Esophagus muscularis mucosa (tissue), 4 donors: ENCODE data around the gene LZTS2. TPM values are rescaled to one million over a fixed set of nuclear protein-coding genes. Genes with fewer than 3 reads are reported as not detected.

Source experiments
- DNase-seq: peaks from one replicate; pipeline ENCODE4 v3.0.0-alpha.2; 2017; ENCODE audit errors: extremely low spot score
- H3K27ac ChIP-seq, 4 donors: fragments of 200-600 bp; sonication (generic); replicated peaks in 1 of 4; 1 replicate in 3 of 4; 2 replicates in 1 of 4; pipeline ENCODE4 v1.5.1; 2016 to 2019; ENCODE audit warnings: mild to moderate bottlenecking in 1 of 4
- H3K27me3 ChIP-seq, 4 donors: fragments of 200-600 bp; sonication (generic); one replicate each; pipeline versions ENCODE4 v1.5.1 to v1.6.0; 2016 to 2019
- H3K36me3 ChIP-seq, 4 donors: fragments of 200-600 bp; sonication (generic); one replicate each; pipeline ENCODE4 v1.5.1; 2016 to 2019
- H3K4me1 ChIP-seq, 4 donors: fragments of 200-600 bp; sonication (generic); one replicate each; pipeline ENCODE4 v1.5.1; 2016 to 2019
- H3K4me3 ChIP-seq, 4 donors: fragments of 200-600 bp; sonication (generic); 1 replicate in 2 of 4; 2 replicates in 2 of 4; pipeline ENCODE4 v1.5.1; 2016 to 2019; ENCODE audit warnings: mild to moderate bottlenecking in 4 of 4, moderate library complexity in 1 of 4
- H3K9me3 ChIP-seq, 4 donors: fragments of 200-600 bp; sonication (generic); 1 replicate in 3 of 4; 2 replicates in 1 of 4; pipeline ENCODE4 v1.5.1; 2016 to 2019
- CTCF ChIP-seq, 3 experiments: fragments of 200-600 bp in 2 of 3; fragments of 450-650 bp in 1 of 3; sonication (generic) in 2 of 3; IDR thresholded peaks; one replicate each; pipeline ENCODE4 v1.5.1; 2017 to 2019; ENCODE audit warnings: antibody characterized with exemption in 3 of 3, mild to moderate bottlenecking in 2 of 3, moderate library complexity in 1 of 3
- EP300 ChIP-seq: sonication (generic); formaldehyde crosslinking; IDR thresholded peaks from one replicate; pipeline ENCODE4 v1.6.1; 2017; ENCODE audit warnings: antibody characterized with exemption
- POLR2A ChIP-seq: fragments of 450-650 bp; IDR thresholded peaks from one replicate; pipeline ENCODE4 v1.6.1; 2017; ENCODE audit warnings: antibody characterized with exemption, moderate library complexity, mild to moderate bottlenecking, low read depth
- POLR2AphosphoS5 ChIP-seq, 2 donors: sonication (generic); formaldehyde crosslinking; IDR thresholded peaks; one replicate each; pipeline ENCODE4 v1.6.1; 2017; ENCODE audit warnings: antibody characterized with exemption in 2 of 2
- whole genome bisulfite sequencing: methylation state at CpG from one replicate; pipeline ENCODE4 v1.1.5; 2018; 5-methylcytosine and 5-hydroxymethylcytosine counted together
- intact Hi-C: fragments of 100-400 bp; cut with DNase I; formaldehyde crosslinking; loops from one replicate; pipeline ENCODE4 v1.15.1; 2023
- total RNA-seq, 4 donors: library from RNA; depleted of rRNA; stranded (reverse); fragments of >200 nt; gene quantifications; one replicate each; pipeline versions ENCODE4 v1.1.0 to v1.2.1, GENCODE V29; 2016

LZTS2 gene
- total RNA-seq, 4 donors from 2014 or later, result 90.5 to 209 (median 162) TPM

- no peaks in the 10 kb centered on the region for H3K9me3 ChIP-seq
- intact Hi-C loops, result loop anchor here (10.0 kb wide), 1 partner anchor 49 kb away; no protein-coding TSS in a partner anchor
- 62% methylated on average over 5 of the region's 5 CpGs for WGBS
- H3K27ac ChIP-seq, result no peak overlapping the region
- peaks cover 7 to 25% (median 19%) of the 10 kb centered on the region in 4 donors for H3K4me1 ChIP-seq
- no peak overlapping the region for H3K4me3 ChIP-seq
- TF ChIP-seq CTCF (IDR thresholded peaks at IDR 0.05) (no peak), EP300 (no peak), POLR2AphosphoS5 (IDR thresholded peaks at IDR 0.05) (no peak), POLR2A (no peak)
- H3K36me3 ChIP-seq, result peaks cover 19 to 55% (median 34%) of the 10 kb centered on the region in 4 donors
- DNase-seq, result peak; percentile 77
- peaks cover 0 to 5% (median 0%) of the 10 kb centered on the region in 4 donors for H3K27me3 ChIP-seq
Observed at GRCh38 chr10:100965820-100966219, 33.8 kb upstream of the LZTS2 start.

GRCh38 chr10:100966887-100967286, 32.7 kb upstream of the LZTS2 start:
- no peaks in the 10 kb centered on the region for H3K9me3 ChIP-seq
- peaks cover 7 to 25% (median 19%) of the 10 kb centered on the region in 4 donors for H3K4me1 ChIP-seq
- peaks cover 12 to 44% (median 30%) of the 10 kb centered on the region in 4 donors for H3K36me3 ChIP-seq
- no peak for TF ChIP-seq POLR2A
- no peak for TF ChIP-seq EP300
- TF ChIP-seq POLR2AphosphoS5 (IDR thresholded peaks at IDR 0.05), result no peak
- TF ChIP-seq CTCF (IDR thresholded peaks at IDR 0.05), result no peak
- 62% methylated on average over 2 of the region's 2 CpGs for WGBS
- H3K27me3 ChIP-seq, result peaks cover 0 to 5% (median 0%) of the 10 kb centered on the region in 4 donors
- peak; percentile 37 for DNase-seq
- H3K4me3 ChIP-seq, result no peak overlapping the region
- intact Hi-C loops, result loop anchor here (10.0 kb wide), 1 partner anchor 48 kb away; no protein-coding TSS in a partner anchor
- H3K27ac ChIP-seq, result no peak overlapping the region

- H3K9me3 ChIP-seq, result no peaks in the 10 kb centered on the region
- no peak for TF ChIP-seq CTCF (IDR thresholded peaks at IDR 0.05)
- no peak for TF ChIP-seq POLR2AphosphoS5 (IDR thresholded peaks at IDR 0.05)
- TF ChIP-seq POLR2A, result no peak
- TF ChIP-seq EP300, result no peak
- 79% methylated on average over 2 of the region's 2 CpGs for WGBS
- peaks cover 7 to 25% (median 19%) of the 10 kb centered on the region in 4 donors for H3K4me1 ChIP-seq
- no peak overlapping the region for H3K27ac ChIP-seq
- no peak overlapping the region for H3K4me3 ChIP-seq
- DNase-seq, result peak; percentile 53
- H3K36me3 ChIP-seq, result peaks cover 8 to 40% (median 25%) of the 10 kb centered on the region in 4 donors
- intact Hi-C loops, result loop anchor here (10.0 kb wide), 1 partner anchor 47 kb away; no protein-coding TSS in a partner anchor
- H3K27me3 ChIP-seq, result peaks cover 0 to 5% (median 0%) of the 10 kb centered on the region in 4 donors
Observed at GRCh38 chr10:100967332-100967731, 32.3 kb upstream of the LZTS2 start.

GRCh38 chr10:100968062-100968736, 31.4 kb upstream of the LZTS2 start:
- TF ChIP-seq CTCF (IDR thresholded peaks at IDR 0.05), result no peak
- TF ChIP-seq EP300, result no peak
- TF ChIP-seq POLR2A, result no peak
- TF ChIP-seq POLR2AphosphoS5 (IDR thresholded peaks at IDR 0.05), result no peak
- H3K27ac ChIP-seq, result no peak overlapping the region
- DNase-seq, result peak; percentile 4
- H3K27me3 ChIP-seq, result peaks cover 0 to 5% (median 0%) of the 10 kb centered on the region in 4 donors
- H3K9me3 ChIP-seq, result no peaks in the 10 kb centered on the region
- 82% methylated on average over 2 of the region's 2 CpGs for WGBS
- H3K4me1 ChIP-seq, result peaks cover 7 to 25% (median 19%) of the 10 kb centered on the region in 4 donors
- intact Hi-C loops, result loop anchor here (10.0 kb wide), 1 partner anchor 47 kb away; no protein-coding TSS in a partner anchor
- H3K4me3 ChIP-seq, result no peak overlapping the region
- peaks cover under 1 to 31% (median 19%) of the 10 kb centered on the region in 4 donors for H3K36me3 ChIP-seq
